ENCODE data around the gene RBM17. TPM values are rescaled to one million over a fixed set of nuclear protein-coding genes. Genes with fewer than 3 reads are reported as not detected.
A peak's percentile ranks its signal among the peaks of the same experiment; 100 is the strongest.

The RBM17 gene
- total RNA-seq, 3 donors from 2014 or later (not counting 1 experiment from before 2014, with no cell fraction given), result 120 to 147 (median 147) TPM

- Histone ChIP-seq H3K27ac (ENCODE audit: low read length) (peak overlapping the region; percentile 73), H3K4me3 (ENCODE audit: low read length) (peak overlapping the region; percentile 5), H3K36me3 (ENCODE audit: control insufficient read depth, insufficient read depth, low read length) (no peaks in the 10 kb centered on the region), H3K9me3 (ENCODE audit: control insufficient read depth, insufficient read depth, low read length) (no peaks in the 10 kb centered on the region), H3K27me3 (ENCODE audit: control insufficient read depth, insufficient read depth, low read length) (no peaks in the 10 kb centered on the region), H3K4me1 (ENCODE audit: control insufficient read depth, insufficient read depth, low read length) (peaks cover 55% of the 10 kb centered on the region)
- H3K4me3 Mint-ChIP-seq, result peak overlapping the region; percentile 91
- DNase-seq (peak; percentile 74 to 89), ATAC-seq (peak; percentile 45 to 46 (median 46))
- H3K27me3 Mint-ChIP-seq (ENCODE audit: low read depth in 2 of 2), result peaks cover 6% of the 10 kb centered on the region in 2 donors
- peak overlapping the region; percentile 92 to 99 for H3K27ac Mint-ChIP-seq
- 15% methylated on average over 14 of the region's 17 CpGs for WGBS (ENCODE audit: insufficient coverage)
- H3K4me1 Mint-ChIP-seq, result peaks cover 53 to 55% of the 10 kb centered on the region in 2 donors
- no peaks in the 10 kb centered on the region for H3K36me3 Mint-ChIP-seq
- intact Hi-C loops (cut with micrococcal nuclease), result loop anchor here (1.0 to 2.0 kb wide), 3 partner anchors 10 to 76 kb away; partner anchors contain the start of genes IL15RA and IL2RA
- no peaks in the 10 kb centered on the region for H3K9me3 Mint-ChIP-seq
- no peak for TF ChIP-seq CTCF (IDR thresholded peaks at IDR 0.05)
Observed at GRCh38 chr10:6052247-6053221, 36.3 kb upstream of the RBM17 start.

DNA sequence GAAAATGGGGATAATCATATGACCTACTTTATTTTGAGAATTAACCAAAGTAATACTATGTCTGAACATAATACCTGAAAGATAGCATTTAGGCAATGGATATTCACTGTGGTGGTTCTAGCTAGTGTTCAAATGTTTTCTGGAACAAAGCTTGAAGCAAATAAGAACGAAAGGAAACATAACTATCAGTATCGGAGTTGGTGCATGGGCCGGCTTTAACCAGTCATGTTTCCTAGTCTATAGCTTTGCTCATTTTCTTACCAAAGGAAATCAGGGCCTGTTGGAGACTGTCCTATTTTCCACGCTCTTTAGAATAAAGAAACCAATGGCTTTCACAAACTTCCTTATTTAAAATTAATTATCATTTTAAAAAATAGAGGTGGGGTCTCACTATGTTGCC lies 35.5 kb upstream of the RBM17 start:
- intact Hi-C loops (cut with micrococcal nuclease), result loop anchor here (2.0 kb wide), 1 partner anchor 77 kb away; the partner anchor contains the start of gene IL15RA
- no peaks in the 10 kb centered on the region for H3K9me3 ChIP-seq (ENCODE audit: control insufficient read depth, insufficient read depth, low read length)
- Mint-ChIP-seq H3K27me3 (ENCODE audit: low read depth in 2 of 2) (peaks cover 3 to 6% of the 10 kb centered on the region in 2 donors), H3K27ac (peak overlapping the region; percentile 92 to 99), H3K4me3 (peak overlapping the region; percentile 91), H3K4me1 (peaks cover 55% of the 10 kb centered on the region in 2 donors), H3K36me3 (no peaks in the 10 kb centered on the region), H3K9me3 (no peaks in the 10 kb centered on the region)
- peaks cover 55% of the 10 kb centered on the region for H3K4me1 ChIP-seq (ENCODE audit: control insufficient read depth, insufficient read depth, low read length)
- WGBS (ENCODE audit: insufficient coverage), result 80% methylated on average over 3 of the region's 4 CpGs
- no peaks in the 10 kb centered on the region for H3K36me3 ChIP-seq (ENCODE audit: control insufficient read depth, insufficient read depth, low read length)
- H3K27me3 ChIP-seq (ENCODE audit: control insufficient read depth, insufficient read depth, low read length), result no peaks in the 10 kb centered on the region
- ATAC-seq, result no peak
- no peak for DNase-seq
- no peak for TF ChIP-seq CTCF (IDR thresholded peaks at IDR 0.05)
- peak overlapping the region; percentile 73 for H3K27ac ChIP-seq (ENCODE audit: low read length)
- H3K4me3 ChIP-seq (ENCODE audit: low read length), result no peak overlapping the region

DNA sequence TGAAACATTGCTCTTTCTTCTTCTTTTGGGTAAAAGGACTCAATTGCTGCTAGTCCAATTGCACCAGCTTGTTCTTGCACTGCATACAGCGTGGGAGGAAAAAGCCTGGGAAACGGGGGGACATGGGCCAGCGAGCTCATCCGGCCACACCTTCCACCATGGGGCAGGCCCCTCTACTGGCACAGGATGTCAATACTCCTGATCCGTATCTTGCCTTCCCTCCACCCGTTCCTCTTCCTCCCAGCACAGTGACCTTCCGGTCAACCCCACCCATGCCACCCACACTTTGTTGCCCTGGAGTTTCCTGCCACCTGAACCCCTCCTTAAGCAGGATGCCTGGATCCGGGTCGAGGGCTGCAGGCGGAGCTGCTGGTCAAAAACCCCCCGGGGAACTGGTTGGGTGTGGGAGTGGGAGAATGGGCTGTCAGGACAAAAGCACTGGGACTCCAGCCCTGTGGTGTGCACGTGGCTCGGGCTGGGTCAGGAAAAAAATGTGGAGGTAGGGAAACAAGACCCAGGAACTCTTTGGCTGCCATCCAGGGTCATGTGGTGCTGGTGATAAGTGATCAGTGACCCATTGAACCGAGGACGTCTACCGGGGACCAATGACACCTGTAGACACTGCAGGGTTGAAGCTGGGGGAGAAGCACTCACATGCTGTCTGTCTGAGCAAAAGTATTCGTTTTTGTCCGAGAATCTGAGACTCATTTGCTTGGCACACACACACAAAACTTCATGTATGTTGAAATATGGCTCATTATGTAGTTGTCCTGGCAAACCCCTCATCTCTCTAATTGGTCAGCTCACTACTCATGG lies 34.8 kb upstream of the RBM17 start:
- peak overlapping the region; percentile 23 for H3K27ac ChIP-seq (ENCODE audit: low read length)
- peaks cover 55 to 63% of the 10 kb centered on the region in 2 donors for H3K4me1 Mint-ChIP-seq
- H3K4me3 ChIP-seq (ENCODE audit: low read length), result no peak overlapping the region
- H3K4me3 Mint-ChIP-seq, result peak overlapping the region; percentile 45
- no peaks in the 10 kb centered on the region for H3K9me3 ChIP-seq (ENCODE audit: control insufficient read depth, insufficient read depth, low read length)
- intact Hi-C loops (cut with micrococcal nuclease), result loop anchor here (2.0 kb wide), 1 partner anchor 77 kb away; the partner anchor contains the start of gene IL15RA
- H3K27me3 ChIP-seq (ENCODE audit: control insufficient read depth, insufficient read depth, low read length), result no peaks in the 10 kb centered on the region
- peaks cover 3 to 6% of the 10 kb centered on the region in 2 donors for H3K27me3 Mint-ChIP-seq (ENCODE audit: low read depth in 2 of 2)
- peak in 1 of 2 donors; percentile 31 for DNase-seq
- peak overlapping the region; percentile 52 to 99 for H3K27ac Mint-ChIP-seq
- no peaks in the 10 kb centered on the region for H3K9me3 Mint-ChIP-seq
- H3K36me3 ChIP-seq (ENCODE audit: control insufficient read depth, insufficient read depth, low read length), result no peaks in the 10 kb centered on the region
- peaks cover 50% of the 10 kb centered on the region for H3K4me1 ChIP-seq (ENCODE audit: control insufficient read depth, insufficient read depth, low read length)
- no peak for ATAC-seq
- H3K36me3 Mint-ChIP-seq, result no peaks in the 10 kb centered on the region
- 38% methylated on average over 18 of the region's 18 CpGs for WGBS (ENCODE audit: insufficient coverage)
- no peak for TF ChIP-seq CTCF (IDR thresholded peaks at IDR 0.05)

Measured in natural killer cell (primary cell).